Nephron progenitor cell (in vitro differentiated cells): ENCODE data around the gene PDE6C.

Experiments
- DNase-seq: peaks from one replicate; pipeline ENCODE4 v3.0.0; 2021
- H3K27ac Mint-ChIP-seq: 2 replicates; pipeline ENCODE4 v1.8.0; 2021; ENCODE audit warnings: mild to moderate bottlenecking, moderate library complexity, mixed read lengths
- H3K27me3 Mint-ChIP-seq: 2 replicates; pipeline ENCODE4 v1.8.0; 2021; ENCODE audit warnings: mild to moderate bottlenecking, low read depth, mixed read lengths; ENCODE audit not compliant: poor library complexity
- H3K36me3 Mint-ChIP-seq: 2 replicates; pipeline ENCODE4 v1.8.0; 2021; ENCODE audit warnings: low read depth, mixed read lengths
- H3K4me1 Mint-ChIP-seq: 2 replicates; pipeline ENCODE4 v1.8.0; 2021; ENCODE audit warnings: mixed read lengths
- H3K4me3 Mint-ChIP-seq: 2 replicates; pipeline ENCODE4 v1.8.0; 2021; ENCODE audit warnings: mild to moderate bottlenecking, moderate library complexity, mixed read lengths
- H3K9me3 Mint-ChIP-seq: 2 replicates; pipeline ENCODE4 v1.8.0; 2021; ENCODE audit warnings: mild to moderate bottlenecking, moderate library complexity, mixed read lengths
- TF ChIP-seq, protein P1 (sequence below): fragments of 200-600 bp; sonication (generic); IDR thresholded peaks from 2 replicates; pipeline ENCODE4 v1.5.0; 2021; ENCODE audit warnings: antibody characterized with exemption

The PDE6C gene

DNA sequence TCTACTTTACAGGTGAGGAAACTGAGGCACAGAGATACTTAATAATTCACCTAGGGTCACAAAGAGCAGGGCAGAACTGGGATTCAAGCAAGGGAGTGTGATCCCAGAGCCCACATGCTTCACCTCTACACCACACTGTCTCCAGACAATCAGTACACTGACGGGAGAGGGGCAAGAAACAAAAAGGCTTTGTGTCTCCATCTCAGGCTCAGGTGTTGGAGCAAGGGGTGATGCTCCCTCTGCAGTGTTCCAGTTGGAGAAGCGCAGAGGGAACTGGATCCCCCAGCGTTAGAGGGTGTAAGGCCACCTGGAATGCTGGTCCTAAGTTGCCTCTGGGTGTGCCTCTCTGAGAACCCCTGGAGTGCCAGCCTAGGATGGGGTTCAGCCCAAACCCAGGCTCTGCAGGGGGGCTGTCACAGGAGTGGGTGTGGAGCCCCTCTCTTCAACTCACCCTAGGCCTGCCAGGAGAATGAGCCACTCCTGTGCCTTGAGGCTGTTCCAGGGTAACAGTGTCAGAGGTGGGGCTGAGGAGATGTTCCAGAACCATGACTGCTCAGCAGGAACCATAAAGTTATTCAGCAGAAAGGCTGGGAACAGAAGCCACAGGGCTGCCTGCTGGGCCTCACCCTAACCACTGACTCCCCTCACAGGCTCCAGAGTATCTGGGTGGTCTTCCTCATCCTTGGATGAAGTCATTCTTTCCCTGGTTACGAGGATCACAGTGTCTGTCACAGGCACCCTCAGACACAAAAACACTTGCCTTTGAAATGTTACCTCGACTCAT lies 16.8 kb upstream of the PDE6C start:
- TF ChIP-seq, protein P1, sequence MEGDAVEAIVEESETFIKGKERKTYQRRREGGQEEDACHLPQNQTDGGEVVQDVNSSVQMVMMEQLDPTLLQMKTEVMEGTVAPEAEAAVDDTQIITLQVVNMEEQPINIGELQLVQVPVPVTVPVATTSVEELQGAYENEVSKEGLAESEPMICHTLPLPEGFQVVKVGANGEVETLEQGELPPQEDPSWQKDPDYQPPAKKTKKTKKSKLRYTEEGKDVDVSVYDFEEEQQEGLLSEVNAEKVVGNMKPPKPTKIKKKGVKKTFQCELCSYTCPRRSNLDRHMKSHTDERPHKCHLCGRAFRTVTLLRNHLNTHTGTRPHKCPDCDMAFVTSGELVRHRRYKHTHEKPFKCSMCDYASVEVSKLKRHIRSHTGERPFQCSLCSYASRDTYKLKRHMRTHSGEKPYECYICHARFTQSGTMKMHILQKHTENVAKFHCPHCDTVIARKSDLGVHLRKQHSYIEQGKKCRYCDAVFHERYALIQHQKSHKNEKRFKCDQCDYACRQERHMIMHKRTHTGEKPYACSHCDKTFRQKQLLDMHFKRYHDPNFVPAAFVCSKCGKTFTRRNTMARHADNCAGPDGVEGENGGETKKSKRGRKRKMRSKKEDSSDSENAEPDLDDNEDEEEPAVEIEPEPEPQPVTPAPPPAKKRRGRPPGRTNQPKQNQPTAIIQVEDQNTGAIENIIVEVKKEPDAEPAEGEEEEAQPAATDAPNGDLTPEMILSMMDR: no peak
- Mint-ChIP-seq H3K4me1 (peaks cover 24% of the 10 kb centered on the region), H3K36me3 (no peaks in the 10 kb centered on the region), H3K9me3 (no peaks in the 10 kb centered on the region), H3K27ac (no peak overlapping the region), H3K4me3 (no peak overlapping the region), H3K27me3 (peaks cover 49% of the 10 kb centered on the region)
- no peak for DNase-seq

DNA sequence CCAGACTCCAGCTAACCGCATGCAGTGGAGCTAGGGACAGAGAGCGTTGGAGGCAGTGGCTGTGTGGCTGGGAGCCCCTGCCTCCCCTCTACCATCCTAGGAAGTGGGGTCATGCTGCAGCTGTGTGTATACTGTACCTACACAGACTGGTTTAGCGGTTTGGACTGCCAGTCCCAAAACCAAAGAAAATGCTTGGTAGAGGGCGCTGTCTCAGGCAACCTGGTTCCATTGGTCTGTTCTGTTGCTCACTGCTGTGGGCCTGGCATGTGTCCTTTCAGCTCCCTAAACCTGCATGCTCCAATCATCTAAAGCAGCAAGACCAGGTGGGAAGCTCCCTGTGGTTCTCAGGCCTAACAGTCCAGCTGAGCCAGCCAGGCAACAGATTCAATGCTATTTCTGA lies 15.8 kb upstream of the PDE6C start:
- peaks cover 15% of the 10 kb centered on the region for H3K4me1 Mint-ChIP-seq
- no peaks in the 10 kb centered on the region for H3K9me3 Mint-ChIP-seq
- TF ChIP-seq, protein P1: no peak
- H3K4me3 Mint-ChIP-seq: no peak overlapping the region
- no peaks in the 10 kb centered on the region for H3K36me3 Mint-ChIP-seq
- H3K27ac Mint-ChIP-seq: no peak overlapping the region
- peaks cover 57% of the 10 kb centered on the region for H3K27me3 Mint-ChIP-seq
- DNase-seq: no peak

DNA sequence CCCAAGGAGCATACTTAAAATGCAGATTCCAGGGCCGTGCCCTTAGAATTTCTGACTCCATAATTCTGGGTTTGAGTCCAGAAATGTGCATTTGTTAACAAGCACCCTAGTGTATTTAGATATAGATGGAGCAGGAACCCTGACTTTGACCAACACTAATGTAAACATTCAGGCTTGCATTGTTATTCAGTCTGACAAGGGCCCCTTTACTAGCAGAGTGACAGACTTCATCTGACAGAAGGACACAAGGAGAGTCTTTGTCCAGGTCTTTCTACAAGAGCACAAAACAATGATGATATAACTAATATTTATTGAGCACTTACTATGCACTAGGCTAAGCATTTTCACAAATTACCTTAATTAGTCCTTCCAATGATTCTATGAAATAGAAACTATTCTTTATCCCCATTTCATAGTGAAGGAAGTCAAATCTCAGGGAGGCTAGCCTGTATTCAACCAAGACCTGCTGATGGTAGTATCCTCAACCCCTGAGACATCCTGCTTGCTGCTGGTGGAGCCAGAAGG lies 15.2 kb upstream of the PDE6C start:
- Mint-ChIP-seq H3K27me3 (peaks cover 60% of the 10 kb centered on the region), H3K27ac (no peak overlapping the region), H3K4me3 (no peak overlapping the region), H3K36me3 (no peaks in the 10 kb centered on the region), H3K9me3 (no peaks in the 10 kb centered on the region), H3K4me1 (peaks cover 15% of the 10 kb centered on the region)
- TF ChIP-seq, protein P1: no peak
- no peak for DNase-seq

DNA sequence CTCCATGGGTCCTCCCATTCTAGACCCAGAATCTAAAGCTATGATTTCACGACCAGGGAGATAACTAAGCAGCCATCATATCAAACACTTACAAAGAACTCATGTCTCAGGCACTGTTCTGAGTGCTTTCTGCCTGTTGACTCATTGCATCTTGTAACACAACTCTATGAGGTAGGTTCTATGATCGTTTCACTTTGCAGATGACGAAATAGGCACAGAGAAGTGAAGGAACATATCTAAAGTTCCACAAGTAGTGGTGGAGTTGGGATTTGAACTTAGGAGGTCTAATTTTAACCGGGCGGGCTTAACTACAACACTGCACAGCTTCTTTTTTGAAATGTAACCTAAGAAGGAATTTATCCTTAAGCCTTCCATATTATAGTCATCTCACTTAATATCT lies 14.2 kb upstream of the PDE6C start:
- H3K4me3 Mint-ChIP-seq: no peak overlapping the region
- H3K4me1 Mint-ChIP-seq: peaks cover 15% of the 10 kb centered on the region
- peaks cover 69% of the 10 kb centered on the region for H3K27me3 Mint-ChIP-seq

DNA sequence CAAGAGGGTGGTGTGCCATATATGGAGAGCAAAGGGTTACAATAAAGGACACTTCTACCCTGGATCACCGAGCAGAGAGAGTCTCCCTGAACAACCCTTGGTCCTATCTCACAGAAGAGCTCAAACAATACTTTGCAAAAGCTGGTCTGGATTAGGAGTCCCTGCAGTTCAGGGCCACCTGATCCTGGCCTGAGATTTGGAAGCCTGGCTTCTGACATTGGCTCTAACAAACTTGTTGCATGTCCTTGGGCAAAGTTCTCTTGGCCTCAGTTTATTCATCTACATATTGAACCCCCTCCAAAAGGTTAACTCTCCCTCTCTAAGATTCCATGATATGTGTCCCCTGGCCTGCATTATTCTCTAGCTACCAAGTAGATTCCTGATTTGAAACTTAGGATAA lies 13.0 kb upstream of the PDE6C start:
- no peaks in the 10 kb centered on the region for H3K9me3 Mint-ChIP-seq
- no peaks in the 10 kb centered on the region for H3K36me3 Mint-ChIP-seq
- H3K4me1 Mint-ChIP-seq: peaks cover 15% of the 10 kb centered on the region
- TF ChIP-seq, protein P1: no peak
- no peak overlapping the region for H3K27ac Mint-ChIP-seq
- no peak overlapping the region for H3K4me3 Mint-ChIP-seq
- no peak for DNase-seq
- peaks cover 78% of the 10 kb centered on the region for H3K27me3 Mint-ChIP-seq

More for the DNA sequence above, 14.2 kb upstream of the PDE6C start:
- H3K9me3 Mint-ChIP-seq: no peaks in the 10 kb centered on the region
- DNase-seq: no peak
- TF ChIP-seq, protein P1: no peak
- H3K36me3 Mint-ChIP-seq: no peaks in the 10 kb centered on the region
- H3K27ac Mint-ChIP-seq: no peak overlapping the region

DNA sequence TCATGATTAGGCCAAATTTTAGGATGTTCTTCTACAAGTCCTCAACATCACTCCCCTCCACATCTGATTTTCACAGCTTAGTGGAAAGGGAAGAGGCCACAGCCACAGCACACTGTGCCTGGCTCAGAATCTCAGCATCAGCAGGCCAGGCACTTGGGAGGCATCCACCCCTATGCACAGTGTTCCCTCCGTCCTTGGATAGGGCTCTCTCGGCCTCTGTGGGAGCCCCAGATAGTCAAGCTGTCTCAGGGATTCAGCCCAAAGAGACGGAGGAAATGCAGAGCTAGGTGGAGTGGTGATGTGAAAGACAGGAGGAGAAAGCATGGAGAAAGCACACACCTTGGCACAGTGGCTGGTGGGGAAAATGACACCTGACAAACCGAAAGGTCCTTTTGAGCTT lies 12.6 kb upstream of the PDE6C start:
- Mint-ChIP-seq H3K9me3 (no peaks in the 10 kb centered on the region), H3K4me3 (peak overlapping the region; percentile 73), H3K36me3 (no peaks in the 10 kb centered on the region), H3K4me1 (peaks cover 15% of the 10 kb centered on the region), H3K27me3 (peaks cover 78% of the 10 kb centered on the region), H3K27ac (no peak overlapping the region)
- no peak for DNase-seq
- TF ChIP-seq, protein P1: no peak
